Smooth muscle cell of the brain vasculature (primary cell): ENCODE results near the gene SKA3.
"Not testable (repeated sequence)": the region's sequence is repeated elsewhere in the genome, so short reads cannot be mapped to it uniquely, and the experiment has no call there.

Experiments
- DNase-seq: peaks from one replicate; pipeline ENCODE4 v3.0.0-alpha.2; 2012; ENCODE audit warnings: low read depth, low spot score

SKA3 gene

GRCh38 chr13:21176215-21176981 is at the start of gene SKA3, which contains the start of gene MRPL57:
Gene SKA3, minus strand, starts transcription at chr13:21176552. Its CDS starts 75 bp downstream, at chr13:21176477.
Gene MRPL57, plus strand, starts transcription at chr13:21176658. Its CDS starts 259 bp downstream, at chr13:21176917.
- DNase-seq, result peak; percentile 85

- DNase-seq, result no peak
Measured at GRCh38 chr13:21225082-21225481, 48.7 kb upstream of the SKA3 start.

- no peak for DNase-seq
Measured at GRCh38 chr13:21221268-21221667, 44.9 kb upstream of the SKA3 start.

DNA sequence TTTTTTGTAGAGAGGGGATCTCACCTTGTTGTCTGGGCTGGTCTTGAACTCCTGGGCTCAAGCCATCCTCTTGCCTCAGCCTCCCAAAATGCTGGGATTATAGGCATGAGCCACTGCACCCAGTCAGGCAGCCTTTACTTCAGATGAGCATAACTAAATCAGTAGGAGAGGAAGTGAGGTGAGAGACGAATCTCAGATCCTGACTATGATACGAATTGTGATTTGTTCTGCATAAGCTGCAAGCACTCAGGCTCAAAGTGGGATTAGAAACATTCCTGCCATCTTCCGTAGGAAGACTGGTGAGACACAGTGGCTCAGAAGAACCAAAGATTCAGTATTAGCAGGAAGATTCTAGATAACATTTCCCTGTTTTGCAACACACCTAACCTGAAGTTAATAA is 43.4 kb upstream of the SKA3 start:
- not testable (repeated sequence) for DNase-seq

- no peak for DNase-seq
Measured at GRCh38 chr13:21219036-21219381, 42.7 kb upstream of the SKA3 start.

DNA sequence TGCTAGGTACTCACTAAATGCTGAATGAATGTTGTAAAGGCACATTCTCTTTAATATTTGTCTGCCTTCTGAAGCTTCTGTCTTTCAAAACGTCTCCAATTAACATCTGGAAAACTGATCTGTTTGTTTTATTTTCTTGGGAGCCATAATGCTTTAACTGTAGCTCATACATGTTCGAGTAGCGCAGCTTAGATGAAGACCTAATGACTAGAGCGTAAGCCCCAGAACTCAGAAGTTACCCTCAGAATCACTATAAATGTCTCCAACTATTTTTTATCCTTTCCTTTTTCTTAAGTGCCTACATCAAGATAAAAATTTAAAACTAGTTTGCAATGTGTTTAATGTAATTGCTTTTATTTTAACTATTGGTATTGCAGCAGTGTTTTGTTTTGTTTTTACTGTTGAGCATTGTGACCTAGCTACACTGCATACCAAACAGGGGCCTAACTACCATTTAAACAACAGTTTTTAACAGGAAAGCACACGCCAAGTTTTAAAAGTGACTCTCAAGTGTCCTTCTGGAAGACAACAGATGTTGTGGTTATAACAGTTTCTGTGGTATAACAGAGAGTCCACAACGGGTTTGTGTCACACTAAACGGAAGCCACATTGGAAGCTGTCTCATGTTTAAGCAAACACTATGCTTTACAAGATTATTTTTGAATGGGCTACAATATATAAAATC is 42.1 kb upstream of the SKA3 start:
- DNase-seq, result no peak

- DNase-seq, result no peak
Measured at GRCh38 chr13:21216332-21216731, 40.0 kb upstream of the SKA3 start.

DNA sequence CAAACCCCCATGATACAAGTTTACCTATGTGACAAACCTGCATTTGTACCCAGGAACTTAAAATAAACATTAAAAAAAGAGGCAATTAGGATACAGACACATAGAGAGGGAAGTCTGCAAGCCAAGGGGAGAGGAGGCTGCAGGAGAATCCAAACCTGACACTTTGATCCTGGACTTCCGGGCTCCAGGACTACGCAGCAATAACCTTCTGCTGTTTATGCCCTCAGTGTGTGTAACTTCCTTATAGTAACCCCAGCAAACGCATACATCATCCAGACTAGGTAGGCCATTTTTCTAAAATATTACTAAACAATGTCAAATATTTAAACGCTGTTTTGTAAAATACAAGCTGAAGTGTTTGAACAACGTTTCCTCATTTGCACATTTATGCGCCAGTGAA is 39.1 kb upstream of the SKA3 start:
- not testable (repeated sequence) for DNase-seq

- no peak for DNase-seq
Measured at GRCh38 chr13:21212138-21212775, 35.9 kb upstream of the SKA3 start.

GRCh38 chr13:21208652-21209154 is 32.4 kb upstream of the SKA3 start:
- no peak for DNase-seq

DNA sequence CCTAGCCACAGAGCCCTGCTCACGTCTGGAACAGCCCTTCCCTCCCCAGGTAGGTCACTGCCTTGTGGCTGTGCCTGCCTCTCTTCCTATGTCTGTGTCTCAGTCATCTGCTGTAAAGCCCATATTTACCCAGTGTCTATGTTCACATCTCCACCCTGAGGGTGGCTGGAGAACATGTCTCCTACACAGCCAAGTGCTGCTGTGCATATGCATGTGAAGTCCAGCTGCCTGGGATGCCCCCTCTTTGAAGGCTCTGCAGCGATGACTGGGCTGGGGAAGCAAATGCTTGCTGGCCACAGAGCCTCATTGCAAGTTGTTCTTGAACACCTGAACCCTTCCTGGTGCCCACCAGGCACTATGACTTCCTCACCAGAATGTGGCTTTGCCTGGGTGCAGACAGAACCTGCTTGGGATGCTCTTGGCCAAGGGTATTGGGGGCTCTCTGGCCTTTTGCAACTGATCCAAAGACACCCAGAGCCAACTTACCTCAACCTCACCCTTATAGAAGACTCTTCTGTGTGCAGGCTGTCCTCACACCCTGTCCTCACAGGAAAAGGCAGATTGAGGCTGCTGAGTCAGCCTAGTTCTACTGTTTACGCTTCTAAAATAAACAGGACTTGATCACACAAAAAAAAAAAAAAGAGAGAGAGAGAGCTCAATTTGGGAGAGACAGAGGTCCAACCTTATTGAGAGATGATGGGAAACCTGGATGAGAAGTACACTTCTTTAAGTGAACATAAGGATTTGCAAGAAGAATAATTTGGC is 26.6 kb upstream of the SKA3 start:
- DNase-seq, result no peak

- DNase-seq, result not testable (repeated sequence)
Measured at GRCh38 chr13:21201456-21202190, 25.3 kb upstream of the SKA3 start.

- DNase-seq, result not testable (repeated sequence)
Measured at GRCh38 chr13:21198391-21198790, 22.0 kb upstream of the SKA3 start.

- DNase-seq, result not testable (repeated sequence)
Measured at GRCh38 chr13:21197606-21198225, 21.4 kb upstream of the SKA3 start.

- not testable (repeated sequence) for DNase-seq
Measured at GRCh38 chr13:21194756-21195155, 18.4 kb upstream of the SKA3 start.

- DNase-seq, result not testable (repeated sequence)
Measured at GRCh38 chr13:21186410-21186809, 10.1 kb upstream of the SKA3 start.

DNA sequence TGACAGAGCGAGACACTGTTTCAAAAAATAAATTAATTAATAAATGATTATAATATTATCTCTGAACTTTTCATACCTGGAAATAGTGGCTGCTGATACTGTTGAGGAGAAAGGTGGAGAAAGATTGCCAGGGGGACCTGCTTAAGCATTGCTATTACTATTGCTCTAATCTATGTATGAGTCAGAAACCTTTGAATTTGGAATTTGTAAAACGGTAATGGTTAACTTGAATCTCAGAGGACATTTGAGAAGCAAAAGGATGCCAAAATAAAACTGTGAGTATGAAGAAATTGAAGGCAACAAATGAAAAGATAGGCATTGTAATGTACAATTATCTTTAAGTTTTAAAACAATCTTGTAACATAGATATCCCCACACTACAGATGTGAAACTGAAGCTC is 5.3 kb upstream of the SKA3 start:
- DNase-seq, result no peak

GRCh38 chr13:21176982-21177284 is 581 bp upstream of the SKA3 start:
- DNase-seq, result no peak

DNA sequence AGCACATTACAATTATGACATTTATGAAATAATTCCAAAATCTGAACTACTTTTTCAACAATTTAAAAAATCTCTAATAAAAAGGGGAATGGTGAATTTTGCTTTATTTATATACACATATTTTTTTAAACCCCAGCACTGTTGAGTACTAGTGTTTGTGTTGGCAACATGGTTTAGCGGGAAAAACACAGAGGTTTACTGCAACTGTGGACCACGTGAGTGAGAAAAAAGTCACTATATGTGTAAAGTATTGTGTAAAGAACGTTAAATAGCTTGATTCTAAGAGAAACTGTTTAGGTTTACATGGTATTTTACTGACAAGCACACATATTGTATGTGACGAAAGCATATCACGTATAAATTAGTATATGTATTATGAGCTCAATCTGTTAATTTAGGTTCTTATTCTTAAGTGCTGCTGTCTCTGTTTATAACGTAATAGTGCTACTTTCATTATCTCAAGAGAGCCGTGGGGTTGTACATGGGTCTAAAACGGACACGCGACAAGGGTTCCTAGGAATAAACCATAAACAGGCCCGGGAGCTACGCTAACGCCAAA is 617 bp downstream of the SKA3 start:
- DNase-seq, result peak; percentile 10

GRCh38 chr13:21173767-21174166 is 2.6 kb downstream of the SKA3 start:
- not testable (repeated sequence) for DNase-seq
